Memory B cell (primary cell): Measurements from ENCODE around the gene NTSR1.
"Not testable (repeated sequence)": the region's sequence is repeated elsewhere in the genome, so short reads cannot be mapped to it uniquely, and the experiment has no call there.

ENCODE experiments used
- ATAC-seq: fragments of 150-1000 bp; cut with Tn5 transposase; 2 replicates; pipeline ENCODE4 v1.10.0; 2021; ENCODE audit warnings: low read depth, mild to moderate bottlenecking, moderate library complexity
- DNase-seq, 2 donors: peaks; one replicate each; pipeline ENCODE4 v3.0.0; 2022; ENCODE audit warnings: low spot score in 2 of 2
- H3K27ac Mint-ChIP-seq: one replicate; pipeline ENCODE4 v1.8.0; 2022; ENCODE audit warnings: mild to moderate bottlenecking, moderate library complexity, mixed read lengths
- H3K27me3 Mint-ChIP-seq: one replicate; pipeline ENCODE4 v1.8.0; 2022; ENCODE audit warnings: mixed read lengths
- H3K36me3 Mint-ChIP-seq: one replicate; pipeline ENCODE4 v1.8.0; 2022; ENCODE audit warnings: mild to moderate bottlenecking, mixed read lengths
- H3K4me1 Mint-ChIP-seq: one replicate; pipeline ENCODE4 v1.8.0; 2022; ENCODE audit warnings: mixed read lengths
- H3K4me3 Mint-ChIP-seq: one replicate; pipeline ENCODE4 v1.8.0; 2022; ENCODE audit warnings: mild to moderate bottlenecking, moderate library complexity, mixed read lengths
- H3K9me3 Mint-ChIP-seq: one replicate; pipeline ENCODE4 v1.8.0; 2022; ENCODE audit warnings: mixed read lengths

Gene NTSR1

GRCh38 chr20:62683660-62684322 lies 24.8 kb upstream of the NTSR1 start:
- not testable (repeated sequence) for H3K36me3 Mint-ChIP-seq, DNase-seq, H3K4me1 Mint-ChIP-seq, H3K4me3 Mint-ChIP-seq, H3K27ac Mint-ChIP-seq, ATAC-seq, H3K9me3 Mint-ChIP-seq
- peaks cover 19% of the 10 kb centered on the region for H3K27me3 Mint-ChIP-seq

GRCh38 chr20:62684981-62685380 lies 23.7 kb upstream of the NTSR1 start:
- H3K4me1 Mint-ChIP-seq = peaks cover 3% of the 10 kb centered on the region
- no peak for ATAC-seq
- H3K27ac Mint-ChIP-seq = no peak overlapping the region
- peaks cover 2% of the 10 kb centered on the region for H3K36me3 Mint-ChIP-seq
- H3K9me3 Mint-ChIP-seq = no peaks in the 10 kb centered on the region
- DNase-seq = no peak
- peaks cover 19% of the 10 kb centered on the region for H3K27me3 Mint-ChIP-seq
- no peak overlapping the region for H3K4me3 Mint-ChIP-seq

- H3K36me3 Mint-ChIP-seq = peaks cover 2% of the 10 kb centered on the region
- H3K4me3 Mint-ChIP-seq = no peak overlapping the region
- H3K27ac Mint-ChIP-seq = no peak overlapping the region
- peaks cover 3% of the 10 kb centered on the region for H3K4me1 Mint-ChIP-seq
- DNase-seq = no peak
- no peaks in the 10 kb centered on the region for H3K9me3 Mint-ChIP-seq
- peak; percentile 78 for ATAC-seq
- peaks cover 22% of the 10 kb centered on the region for H3K27me3 Mint-ChIP-seq
These were observed 22.7 kb upstream of the NTSR1 start for GRCh38 chr20:62685781-62686555.

- Mint-ChIP-seq H3K27me3 (peaks cover 20% of the 10 kb centered on the region), H3K27ac (no peak overlapping the region), H3K4me3 (no peak overlapping the region), H3K36me3 (no peaks in the 10 kb centered on the region), H3K9me3 (no peaks in the 10 kb centered on the region), H3K4me1 (peaks cover 3% of the 10 kb centered on the region)
- DNase-seq = no peak
- ATAC-seq = no peak
These were observed 21.5 kb upstream of the NTSR1 start for GRCh38 chr20:62686869-62687830.

DNA sequence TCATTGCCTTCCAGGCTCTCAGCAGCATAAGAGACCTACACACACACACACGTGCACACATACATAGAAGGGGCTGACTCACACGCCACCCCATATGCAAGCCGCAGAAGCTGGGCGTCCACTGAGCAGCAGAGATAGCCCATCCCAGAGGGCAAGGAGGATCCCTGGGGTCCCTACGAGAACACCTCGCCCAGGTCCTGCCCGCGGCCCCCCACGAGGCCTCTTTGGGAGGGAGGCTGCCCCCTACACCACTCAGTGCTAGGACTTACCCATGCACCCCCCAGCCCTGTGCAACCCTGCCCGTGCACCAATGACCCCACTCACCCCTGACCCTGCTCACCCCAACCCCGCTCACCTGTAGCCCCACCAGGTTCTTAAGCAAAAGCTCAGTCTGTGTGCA lies 20.6 kb upstream of the NTSR1 start:
- no peak overlapping the region for H3K4me3 Mint-ChIP-seq
- peaks cover 20% of the 10 kb centered on the region for H3K27me3 Mint-ChIP-seq
- no peaks in the 10 kb centered on the region for H3K9me3 Mint-ChIP-seq
- DNase-seq (no peak), ATAC-seq (no peak)
- H3K4me1 Mint-ChIP-seq = peaks cover 3% of the 10 kb centered on the region
- H3K36me3 Mint-ChIP-seq = no peaks in the 10 kb centered on the region
- H3K27ac Mint-ChIP-seq = no peak overlapping the region

DNA sequence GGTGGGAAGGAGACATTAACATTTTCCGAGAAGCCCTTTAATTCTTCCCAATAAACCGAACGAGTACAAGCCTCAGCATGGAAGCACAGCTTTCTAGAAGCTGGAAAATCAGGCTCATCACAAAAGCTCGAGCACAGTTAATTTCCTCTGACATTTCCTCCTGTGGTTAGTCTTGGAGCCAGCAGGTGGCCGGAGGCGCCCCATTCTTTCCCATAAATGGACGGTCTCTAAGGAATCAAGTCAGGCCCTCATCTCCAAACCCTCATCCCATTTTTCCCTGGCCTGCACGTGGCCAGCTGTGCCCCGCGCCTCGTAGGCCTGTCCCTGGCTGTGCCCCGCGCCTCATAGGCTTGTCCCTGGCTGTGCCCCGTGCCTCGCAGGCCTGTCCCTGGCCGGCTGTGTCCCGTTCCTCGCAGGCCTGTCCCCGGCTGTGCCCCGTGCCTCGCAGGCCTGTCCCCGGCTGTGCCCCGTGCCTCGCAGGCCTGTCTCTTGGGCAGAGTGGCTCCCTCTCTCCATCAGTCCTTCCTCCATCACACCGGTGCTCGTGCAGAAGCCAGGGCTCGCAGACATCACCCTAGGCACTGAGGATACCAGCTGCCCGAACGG lies 19.7 kb upstream of the NTSR1 start:
- no peak overlapping the region for H3K4me3 Mint-ChIP-seq
- H3K9me3 Mint-ChIP-seq = no peaks in the 10 kb centered on the region
- DNase-seq = no peak
- peaks cover 20% of the 10 kb centered on the region for H3K27me3 Mint-ChIP-seq
- H3K36me3 Mint-ChIP-seq = no peaks in the 10 kb centered on the region
- ATAC-seq = no peak
- H3K4me1 Mint-ChIP-seq = peaks cover 3% of the 10 kb centered on the region
- no peak overlapping the region for H3K27ac Mint-ChIP-seq

DNA sequence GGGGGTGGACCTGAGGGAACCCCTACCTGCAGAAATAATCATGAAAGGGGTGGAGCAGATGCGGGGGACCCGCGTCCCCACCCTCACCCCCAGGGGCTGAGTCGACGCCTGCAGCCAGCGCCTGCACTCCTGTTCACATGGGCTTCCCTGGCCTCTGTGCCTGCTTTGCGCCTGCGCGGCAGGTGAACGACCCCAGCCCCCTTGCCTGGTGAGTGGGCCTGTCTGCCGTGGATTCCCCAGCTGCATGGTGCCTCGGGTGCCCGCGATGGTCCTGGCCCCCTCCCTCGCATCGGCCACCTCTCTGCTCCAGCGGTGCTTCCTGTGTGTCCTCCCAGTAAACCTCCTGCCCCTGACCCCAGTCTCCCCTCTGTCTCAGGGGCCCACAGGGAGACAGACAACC lies 18.8 kb upstream of the NTSR1 start:
- peaks cover 3% of the 10 kb centered on the region for H3K4me1 Mint-ChIP-seq

DNA sequence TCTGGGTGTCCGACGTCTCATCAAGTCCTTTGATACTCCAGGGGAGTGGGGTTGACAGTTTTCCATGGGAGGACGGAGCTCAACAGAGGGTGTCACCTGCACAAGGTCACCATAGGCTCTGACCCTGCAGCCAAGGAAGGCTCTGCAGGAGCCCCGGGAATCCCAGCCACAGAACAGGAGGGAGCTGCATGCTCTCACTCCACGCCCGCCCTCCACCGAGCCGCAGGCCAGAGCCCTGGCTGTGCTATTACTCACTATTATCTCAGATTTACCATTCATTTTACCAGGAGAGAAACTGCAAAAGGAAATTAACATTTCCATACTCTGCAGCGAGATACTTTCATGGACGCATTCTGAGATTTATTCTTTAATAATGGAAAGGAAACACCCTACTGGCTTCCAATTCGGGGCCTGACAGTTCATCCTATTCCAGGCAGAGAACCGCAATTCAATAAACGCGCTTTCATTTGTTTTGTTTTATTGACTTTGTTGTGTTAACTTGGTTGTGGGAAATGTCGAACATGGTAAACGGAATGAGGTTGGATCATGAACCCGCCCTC lies 18.3 kb upstream of the NTSR1 start:
- Mint-ChIP-seq H3K27ac (no peak overlapping the region), H3K9me3 (no peaks in the 10 kb centered on the region), H3K27me3 (peaks cover 21% of the 10 kb centered on the region), H3K4me1 (peaks cover 3% of the 10 kb centered on the region), H3K4me3 (no peak overlapping the region), H3K36me3 (no peaks in the 10 kb centered on the region)
- DNase-seq = no peak
- no peak for ATAC-seq

More for the DNA sequence above, 18.8 kb upstream of the NTSR1 start:
- no peaks in the 10 kb centered on the region for H3K9me3 Mint-ChIP-seq
- DNase-seq (no peak), ATAC-seq (no peak)
- peaks cover 20% of the 10 kb centered on the region for H3K27me3 Mint-ChIP-seq
- H3K36me3 Mint-ChIP-seq = no peaks in the 10 kb centered on the region
- no peak overlapping the region for H3K4me3 Mint-ChIP-seq
- no peak overlapping the region for H3K27ac Mint-ChIP-seq

GRCh38 chr20:62691487-62691886 lies 17.1 kb upstream of the NTSR1 start:
- ATAC-seq = no peak
- Mint-ChIP-seq H3K36me3 (no peaks in the 10 kb centered on the region), H3K27me3 (peaks cover 25% of the 10 kb centered on the region), H3K27ac (no peak overlapping the region), H3K4me3 (no peak overlapping the region), H3K9me3 (no peaks in the 10 kb centered on the region), H3K4me1 (no peaks in the 10 kb centered on the region)
- no peak for DNase-seq

DNA sequence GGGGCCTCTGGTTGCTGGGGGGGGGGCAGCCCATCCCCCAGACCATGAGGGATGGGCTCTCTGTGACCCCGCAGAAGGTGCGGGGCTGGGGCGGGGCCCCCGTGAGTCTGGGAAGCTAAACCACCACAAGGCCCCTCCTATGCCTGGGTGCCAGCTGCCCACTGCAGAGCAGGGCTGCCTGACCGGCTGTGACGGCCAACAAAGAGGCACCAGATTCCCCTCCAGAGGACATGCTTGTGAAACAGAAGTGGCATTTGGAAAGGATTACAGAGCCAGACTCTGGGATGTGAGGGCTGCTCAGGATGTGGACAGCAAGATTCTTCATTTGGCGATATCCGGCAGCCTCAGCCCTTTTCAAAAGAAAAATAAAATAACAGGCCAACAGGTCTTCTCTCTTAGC lies 16.5 kb upstream of the NTSR1 start:
- H3K27ac Mint-ChIP-seq = no peak overlapping the region
- H3K4me3 Mint-ChIP-seq = no peak overlapping the region
- no peaks in the 10 kb centered on the region for H3K36me3 Mint-ChIP-seq
- no peak for ATAC-seq
- no peak for DNase-seq
- H3K9me3 Mint-ChIP-seq = no peaks in the 10 kb centered on the region
- no peaks in the 10 kb centered on the region for H3K4me1 Mint-ChIP-seq
- H3K27me3 Mint-ChIP-seq = peaks cover 22% of the 10 kb centered on the region

DNA sequence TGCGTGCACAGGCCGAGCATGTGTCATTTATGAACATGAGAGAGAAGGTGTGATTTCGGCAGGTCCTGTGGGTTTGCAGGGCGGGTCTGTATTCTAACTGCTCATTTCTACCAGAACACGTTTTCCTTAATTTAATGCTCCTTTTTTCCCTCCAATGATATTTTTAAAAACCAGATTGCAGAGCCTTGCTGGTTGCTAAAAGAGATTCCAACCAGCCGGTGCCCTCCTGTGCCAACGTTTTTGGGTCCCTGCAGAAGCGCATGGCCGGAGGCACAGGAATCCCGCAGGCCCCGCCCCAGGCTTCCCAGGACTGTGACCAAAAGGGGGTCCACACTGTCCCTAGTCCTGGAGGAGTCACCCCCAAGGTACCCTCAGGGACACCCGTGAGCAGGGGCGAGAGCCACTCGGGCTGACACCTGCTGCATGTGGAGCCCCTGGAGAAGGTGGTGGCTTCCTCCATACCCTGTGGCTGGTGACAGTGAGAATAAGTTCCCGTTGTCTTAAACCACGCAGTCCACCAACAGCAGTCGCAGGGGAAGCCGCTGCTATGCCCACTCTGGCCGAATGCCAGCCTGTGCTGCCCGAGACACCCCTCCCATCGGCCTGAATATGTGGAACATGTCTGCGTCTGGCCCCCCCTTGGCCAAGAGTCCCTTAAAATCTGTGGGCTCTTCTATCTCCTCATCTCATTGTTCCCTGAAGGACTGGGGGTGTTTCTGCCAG lies 15.7 kb upstream of the NTSR1 start:
- DNase-seq (no peak), ATAC-seq (no peak)
- Mint-ChIP-seq H3K4me1 (no peaks in the 10 kb centered on the region), H3K27me3 (peaks cover 19% of the 10 kb centered on the region), H3K36me3 (no peaks in the 10 kb centered on the region), H3K9me3 (no peaks in the 10 kb centered on the region), H3K27ac (no peak overlapping the region), H3K4me3 (no peak overlapping the region)

DNA sequence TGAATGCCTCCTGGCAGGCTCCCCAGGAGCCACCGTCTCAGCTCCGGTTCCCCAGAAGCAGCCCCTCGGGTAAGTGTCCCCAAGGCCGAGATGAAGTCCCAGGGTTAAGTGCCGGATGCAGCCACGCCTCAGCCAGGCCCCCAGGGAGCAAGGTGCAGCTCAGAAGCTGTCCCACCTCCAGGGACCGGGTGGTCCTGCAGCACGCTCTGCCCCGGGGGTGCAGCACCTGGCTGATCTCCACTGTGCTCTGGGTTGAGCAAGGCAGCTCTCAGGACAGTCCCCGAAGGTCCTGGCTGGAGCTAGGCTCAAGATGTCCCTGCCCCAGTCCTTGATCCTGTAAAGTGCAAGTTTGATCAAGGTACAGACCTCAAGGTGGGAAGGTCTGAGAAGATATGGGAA lies 15.1 kb upstream of the NTSR1 start:
- Mint-ChIP-seq H3K4me3 (no peak overlapping the region), H3K4me1 (no peaks in the 10 kb centered on the region), H3K36me3 (no peaks in the 10 kb centered on the region), H3K27me3 (peaks cover 18% of the 10 kb centered on the region), H3K9me3 (no peaks in the 10 kb centered on the region), H3K27ac (no peak overlapping the region)
- no peak for DNase-seq
- ATAC-seq = no peak

GRCh38 chr20:62694106-62694505 lies 14.5 kb upstream of the NTSR1 start:
- no peak overlapping the region for H3K4me3 Mint-ChIP-seq
- no peaks in the 10 kb centered on the region for H3K9me3 Mint-ChIP-seq
- DNase-seq (no peak), ATAC-seq (no peak)
- H3K27ac Mint-ChIP-seq = no peak overlapping the region
- no peaks in the 10 kb centered on the region for H3K36me3 Mint-ChIP-seq
- H3K27me3 Mint-ChIP-seq = peaks cover 18% of the 10 kb centered on the region
- H3K4me1 Mint-ChIP-seq = no peaks in the 10 kb centered on the region
